NK-92 treated with Interleukin-12 subunit alpha and Interleukin-12 subunit beta, amount 100 ng/mL, for 24 hours (cell line): Measurements from ENCODE around the gene TTC32.
"Not testable (repeated sequence)": the region's sequence is repeated elsewhere in the genome, so short reads cannot be mapped to it uniquely, and the experiment has no call there.

Source experiments
- DNase-seq: peaks from one replicate; lab custom pipeline; 2025; lab: John Stamatoyannopoulos, UW

TTC32 gene

DNA sequence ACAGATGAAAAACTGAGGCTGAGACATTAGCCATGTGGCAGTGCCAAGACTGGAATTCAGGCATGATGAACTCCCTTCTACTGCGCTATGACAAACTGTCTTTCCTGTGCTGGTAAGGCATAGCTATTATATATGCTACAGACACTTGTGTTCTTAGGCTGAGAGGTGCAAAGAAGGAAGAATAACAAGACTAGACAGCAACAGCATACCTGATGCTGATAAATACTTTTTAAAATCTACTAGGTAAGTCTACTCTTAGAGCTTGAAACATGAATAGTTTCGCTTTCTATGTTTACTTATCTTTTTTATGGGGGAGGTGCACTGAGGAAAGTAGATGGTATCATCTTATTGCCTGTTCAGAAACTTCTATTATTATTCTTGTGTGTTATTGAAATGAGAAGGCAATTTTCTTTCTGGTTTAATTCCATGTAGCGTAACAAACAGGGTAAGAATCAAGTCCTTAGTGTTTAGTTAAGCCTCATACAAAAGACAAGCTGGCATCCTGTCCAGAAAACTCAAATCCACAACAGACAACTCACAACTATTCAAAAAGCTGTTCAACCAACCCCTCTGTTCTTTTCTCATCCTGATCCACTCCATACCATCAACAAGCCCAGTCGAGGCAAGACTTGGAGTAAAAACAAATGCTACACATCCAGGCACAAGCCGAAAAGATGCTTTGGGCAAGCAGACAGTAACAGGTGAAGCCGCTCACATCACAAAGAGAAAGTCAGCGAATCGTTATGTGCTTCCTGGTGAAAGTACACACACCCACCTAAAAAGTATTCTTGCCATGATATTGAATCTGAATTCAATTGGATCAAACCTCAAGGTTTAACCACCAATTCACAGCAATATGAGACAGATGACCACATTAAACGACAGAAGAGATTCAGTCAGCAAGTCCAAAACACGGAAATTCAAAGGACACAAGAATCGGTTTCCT, 1.5 kb downstream of the TTC32 start:
- DNase-seq = no peak

DNA sequence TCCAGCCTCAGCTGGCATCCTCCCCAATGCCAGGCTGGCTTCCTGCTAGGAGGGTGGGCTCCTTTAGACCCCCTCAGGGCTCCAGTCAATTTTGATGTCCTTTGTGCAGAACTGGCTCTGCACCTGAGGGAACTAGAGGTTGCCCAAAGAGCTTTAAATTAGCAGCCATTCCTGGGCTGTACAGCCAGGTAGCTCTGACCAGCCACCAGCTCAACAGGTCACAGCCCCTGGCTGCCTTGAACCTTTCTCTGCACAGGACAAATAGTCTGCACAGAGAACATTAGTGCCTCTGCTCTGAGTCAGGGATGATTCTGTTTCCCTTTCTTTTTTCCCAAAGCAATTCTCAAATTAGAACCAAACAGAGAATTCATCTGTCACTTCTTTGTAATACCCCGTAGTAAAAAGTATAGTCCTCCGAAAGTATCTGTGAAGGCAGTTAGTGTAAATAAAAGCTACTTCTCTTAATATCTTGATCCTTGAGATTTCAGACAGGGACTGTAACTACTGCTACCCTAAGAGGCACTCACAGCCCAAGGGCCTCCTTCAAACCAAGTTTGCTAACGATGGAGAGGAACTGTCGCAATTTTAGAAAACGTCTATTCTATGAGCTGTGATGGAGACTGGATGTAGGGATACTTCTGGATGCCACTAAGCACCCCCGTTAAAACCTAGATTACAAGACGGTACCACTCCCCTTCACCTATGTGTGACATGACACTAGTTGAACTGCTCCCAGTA, 3.0 kb downstream of the TTC32 start:
- no peak for DNase-seq

DNA sequence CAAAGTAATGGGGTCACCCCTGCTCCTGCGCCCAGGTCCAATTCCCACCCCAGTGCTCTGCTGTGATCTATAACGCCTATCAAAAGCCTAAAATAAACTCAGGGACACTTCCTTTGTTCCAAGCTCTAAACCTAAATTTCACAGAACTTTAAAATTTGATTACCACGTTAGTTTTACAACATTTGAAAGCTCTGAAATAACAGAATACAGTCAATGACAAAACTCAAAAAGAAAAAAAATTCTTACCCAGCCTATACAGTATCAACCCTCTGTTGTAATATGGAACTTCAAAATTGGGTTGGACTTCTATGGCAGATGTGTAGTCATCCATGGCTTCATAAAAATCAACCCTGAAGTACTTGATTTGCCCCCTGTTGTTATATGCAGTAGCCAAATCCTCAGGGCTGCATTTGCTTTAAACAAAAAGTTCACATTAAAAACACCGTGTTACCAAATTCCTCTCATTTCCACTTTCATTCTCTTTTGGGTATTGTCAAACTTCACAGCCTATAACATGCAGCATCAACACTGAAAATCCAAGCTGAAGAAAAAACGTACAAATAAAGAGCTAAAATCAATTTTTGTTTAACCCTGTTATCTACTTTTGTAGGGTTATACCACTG, 4.0 kb downstream of the TTC32 start:
- no peak for DNase-seq

- no peak for DNase-seq
Measured at GRCh38 chr2:19895535-19895934, 6.2 kb downstream of the TTC32 start.

- DNase-seq = no peak
Measured at GRCh38 chr2:19894134-19894792, 7.5 kb downstream of the TTC32 start.

- DNase-seq = no peak
Measured at GRCh38 chr2:19893520-19894133, 8.2 kb downstream of the TTC32 start.

DNA sequence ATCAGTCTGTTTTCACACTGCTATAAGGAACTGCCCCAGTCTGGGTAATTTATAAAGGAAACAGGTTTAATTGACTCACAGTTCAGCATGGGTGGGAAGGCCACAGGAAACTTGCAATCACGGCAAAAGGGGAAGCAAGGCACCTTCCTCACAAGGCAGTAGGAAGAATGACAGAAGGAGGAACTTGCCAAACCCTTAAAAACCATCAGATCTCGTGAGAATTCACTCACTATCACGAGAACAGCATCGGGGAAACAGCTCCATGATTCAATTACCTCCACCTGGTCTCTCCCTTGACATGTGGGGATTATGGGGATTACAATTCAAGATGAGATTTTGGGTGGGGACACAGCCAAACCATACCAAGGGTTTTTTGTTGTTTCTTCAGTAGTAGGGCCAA, 9.8 kb downstream of the TTC32 start:
- not testable (repeated sequence) for DNase-seq

DNA sequence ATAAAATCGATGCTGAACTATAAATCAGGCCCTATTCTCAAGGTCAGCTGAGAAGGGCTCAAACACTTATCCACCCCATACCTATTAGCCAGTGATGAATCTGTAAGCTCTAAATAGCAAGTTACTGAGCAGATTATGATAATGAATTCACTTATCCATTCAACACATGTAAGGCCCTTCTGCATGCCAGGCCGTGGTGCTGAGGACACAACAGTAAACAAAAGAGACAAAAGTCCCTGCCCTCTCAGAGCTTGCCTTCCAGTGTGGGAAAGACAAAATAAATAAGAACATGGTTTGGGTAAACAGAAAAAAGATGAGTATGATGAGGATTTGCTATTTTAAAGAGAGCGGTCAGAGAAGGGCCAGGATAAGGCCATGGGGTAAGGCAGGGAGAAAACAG, 11.7 kb downstream of the TTC32 start:
- DNase-seq = no peak

DNA sequence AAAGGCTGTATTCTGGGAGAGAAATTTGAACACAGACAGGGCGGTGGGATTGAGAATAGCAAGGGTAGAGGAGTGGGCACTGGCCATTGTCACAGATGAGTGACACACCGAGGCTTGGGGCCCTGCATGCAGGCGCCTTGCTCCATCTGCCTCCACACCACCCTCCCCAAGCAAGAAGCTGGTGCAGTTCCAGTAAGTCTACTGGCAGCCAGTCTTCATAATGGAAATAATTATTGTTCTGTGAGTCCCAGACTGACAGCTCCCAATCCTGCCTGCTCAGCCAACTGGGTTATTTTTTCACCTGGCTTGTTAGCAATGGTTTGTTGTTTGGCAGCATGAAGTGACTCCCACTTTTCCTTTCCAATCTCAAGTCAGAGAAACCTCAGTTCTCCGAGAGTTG, 13.0 kb downstream of the TTC32 start:
- no peak for DNase-seq

DNA sequence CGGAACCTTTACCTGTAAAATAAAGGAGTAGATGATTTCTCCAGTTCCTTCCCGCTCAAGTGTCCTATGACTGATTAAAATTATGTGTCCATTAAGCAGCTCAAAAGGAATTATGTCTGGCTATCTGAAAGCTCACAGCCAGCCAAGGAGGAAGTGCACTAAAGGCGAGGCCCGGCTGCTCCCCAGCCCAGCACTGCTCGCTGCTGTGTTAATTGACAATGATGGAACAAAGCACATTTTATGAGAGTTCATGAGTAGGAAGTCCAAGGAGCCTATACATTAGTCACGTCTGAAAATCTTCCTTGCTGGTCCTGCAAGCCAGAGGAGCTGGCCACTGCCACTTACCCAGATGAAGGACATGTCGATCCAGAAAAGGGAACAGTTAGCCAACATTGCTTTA, 14.3 kb downstream of the TTC32 start:
- DNase-seq = no peak

- DNase-seq = no peak
Measured at GRCh38 chr2:19886261-19886660, 15.5 kb downstream of the TTC32 start.

- DNase-seq = no peak
Measured at GRCh38 chr2:19885791-19886190, 16.0 kb downstream of the TTC32 start.

GRCh38 chr2:19883971-19884720, 17.6 kb downstream of the TTC32 start:
- DNase-seq = no peak

DNA sequence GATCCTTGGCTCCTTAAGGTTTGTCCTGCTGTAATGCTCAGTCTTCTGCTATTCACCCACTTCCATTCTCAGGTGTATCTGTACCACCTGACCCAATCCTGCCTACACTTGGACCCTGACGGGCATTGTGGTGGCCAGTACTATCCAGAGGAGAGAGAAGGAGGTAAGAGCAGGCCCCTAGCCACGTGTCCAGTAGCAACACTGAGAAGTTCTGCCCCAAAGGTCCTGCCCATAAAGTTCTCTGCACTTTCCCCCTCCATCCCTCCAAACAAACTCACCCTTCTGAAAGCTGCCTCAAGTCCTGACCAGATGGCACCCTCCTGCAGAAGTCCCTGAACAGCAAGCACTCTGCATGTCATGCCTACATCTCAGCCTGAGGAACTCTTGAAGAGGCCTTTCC, 18.3 kb downstream of the TTC32 start:
- DNase-seq = no peak

GRCh38 chr2:19882286-19882685, 19.5 kb downstream of the TTC32 start:
- no peak for DNase-seq

DNA sequence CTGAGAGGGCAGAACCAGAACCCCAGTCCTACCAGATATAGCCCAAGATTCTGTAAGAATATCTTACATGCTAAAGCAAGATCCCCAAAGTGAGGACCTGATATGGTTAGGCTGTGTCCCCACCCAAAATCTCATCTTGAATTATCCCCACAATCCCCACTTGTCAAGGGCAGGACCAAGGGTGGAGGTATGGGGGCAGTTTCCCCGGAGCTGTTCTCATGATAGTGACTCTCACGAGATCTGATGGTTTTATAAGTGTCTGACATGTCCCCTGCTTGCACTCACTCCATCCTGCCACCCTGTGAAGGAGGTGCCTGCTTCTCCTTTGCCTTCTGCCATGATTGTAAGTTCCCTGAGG, 19.9 kb downstream of the TTC32 start:
- no peak for DNase-seq

DNA sequence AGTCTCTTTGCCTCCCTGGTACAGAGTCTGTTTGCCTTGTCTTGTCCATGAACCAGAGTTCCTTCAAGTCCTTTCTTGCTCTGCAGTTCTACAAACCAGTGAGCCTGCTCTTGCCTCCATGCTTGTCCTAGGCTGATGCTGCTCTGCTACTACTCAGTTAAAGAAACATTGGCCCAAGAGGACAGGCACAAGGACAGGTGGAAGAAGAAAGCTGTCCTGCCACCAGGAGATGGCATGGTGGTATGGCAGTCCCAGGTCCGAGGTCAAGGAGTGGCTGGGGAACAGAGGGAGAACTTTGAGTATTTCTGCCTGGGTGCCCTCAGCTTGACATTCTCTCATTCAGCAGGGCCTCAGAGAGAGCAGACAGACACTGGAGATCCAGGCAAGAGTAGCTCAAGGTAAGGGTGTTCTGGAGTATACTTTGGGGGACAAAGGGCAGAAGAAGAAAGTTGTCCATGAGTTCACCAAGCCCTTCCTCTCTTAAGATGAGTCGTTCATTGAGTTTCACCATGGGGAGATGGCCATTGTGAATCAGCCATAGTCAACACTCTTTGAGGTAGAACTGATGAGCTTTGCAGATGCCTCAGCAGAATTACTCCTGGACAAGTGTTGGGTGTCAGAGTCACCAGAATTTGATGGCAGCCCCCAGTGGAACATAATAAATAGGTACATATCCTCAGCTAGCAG, 20.4 kb downstream of the TTC32 start:
- no peak for DNase-seq

DNA sequence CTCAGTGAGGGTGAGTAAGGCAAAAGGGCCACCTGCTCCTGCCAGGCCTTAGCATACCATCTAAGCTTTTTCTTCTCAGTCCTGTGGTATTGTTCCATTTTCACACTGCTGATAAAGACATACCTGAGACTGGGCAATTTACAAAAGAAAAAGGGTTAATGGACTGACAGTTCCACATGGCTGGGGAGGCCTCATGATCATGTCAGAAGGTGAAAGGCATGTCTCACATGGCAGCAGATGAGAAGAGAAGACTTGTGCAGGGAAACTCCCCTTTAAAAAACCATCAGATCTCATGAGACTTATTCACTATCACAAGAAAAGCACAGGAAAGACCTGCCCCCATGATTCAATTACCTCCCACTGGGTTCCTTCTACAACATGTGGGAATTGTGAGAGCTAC, 21.6 kb downstream of the TTC32 start:
- DNase-seq = not testable (repeated sequence)

DNA sequence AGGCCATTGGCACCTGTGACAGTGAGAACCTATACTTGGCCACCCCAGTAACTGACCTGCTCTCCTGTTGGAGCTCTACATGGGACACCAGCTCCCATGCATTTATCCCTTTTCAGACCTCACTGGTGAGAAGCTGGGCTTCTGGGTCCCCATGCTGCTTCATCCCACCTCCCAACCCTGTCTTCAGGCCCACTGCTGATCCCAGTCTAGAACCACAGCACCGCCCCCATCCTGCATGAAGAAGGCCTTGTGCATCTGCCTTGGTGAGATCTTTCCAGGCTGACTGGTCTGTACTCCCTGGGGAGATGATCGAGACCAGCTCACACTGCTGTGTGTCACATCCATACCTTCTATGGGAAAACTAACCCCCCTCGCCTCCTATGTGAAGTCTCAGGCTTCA, 22.7 kb downstream of the TTC32 start:
- no peak for DNase-seq

DNA sequence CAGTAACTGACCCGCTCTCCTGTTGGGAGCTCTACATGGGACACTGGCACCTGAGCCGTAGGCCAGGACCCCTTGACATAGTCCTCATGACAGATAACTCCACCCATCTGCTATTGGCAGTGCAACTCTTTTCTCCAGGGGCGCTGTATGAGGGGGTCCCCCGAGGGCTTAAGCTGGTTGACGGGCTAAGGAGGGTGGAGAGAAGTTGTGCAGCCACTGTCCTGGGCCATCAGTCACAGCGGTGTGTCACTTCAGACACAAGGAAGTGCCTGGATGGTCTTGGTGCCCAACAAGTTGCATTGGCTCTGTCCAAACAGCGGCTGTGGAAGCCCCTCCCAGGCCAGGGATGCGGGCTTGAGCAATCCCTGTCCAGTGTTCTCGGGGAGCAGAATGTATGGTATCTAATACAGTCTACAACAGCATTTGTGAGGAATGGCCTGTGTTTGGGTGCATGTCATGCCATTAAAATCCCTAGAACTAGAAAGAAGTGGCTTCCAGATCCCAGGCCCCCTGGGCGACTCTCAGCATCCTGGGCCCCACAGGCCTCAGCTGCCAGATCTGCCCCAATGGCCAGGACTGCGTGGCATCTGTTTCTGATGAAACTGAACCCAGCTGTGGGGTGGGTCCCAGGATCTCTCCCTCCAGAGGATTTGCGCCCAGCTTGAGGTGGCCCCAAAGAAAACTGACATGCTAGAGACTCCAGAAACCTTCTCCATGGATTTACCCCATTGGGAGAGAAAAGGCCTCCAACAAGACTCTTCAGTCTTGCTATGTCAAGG, 23.3 kb downstream of the TTC32 start:
- DNase-seq = no peak
